HL-60/S4 treated with retinoic acid at 250 ng/mL for 4 days and 3 days (cell line): Measurements from ENCODE around the gene NYAP1.
"Not testable (repeated sequence)": the region's sequence is repeated elsewhere in the genome, so short reads cannot be mapped to it uniquely, and the experiment has no call there.

Source experiments
- in situ Hi-C: fragments of 300-500 bp; cut with MboI; formaldehyde crosslinking; loops from 2 replicates; pipeline ENCODE4 v1.7.0; 2022; ENCODE audit warnings: low sequenced_read_pairs

Gene NYAP1

GRCh38 chr7:100483722-100484672 is at the start of gene NYAP1:
TSS of gene NYAP1 (plus strand) at chr7:100483927. CDS start at chr7:100485312, 1,385 bp downstream.
- in situ Hi-C loops: no loop called here

GRCh38 chr7:100434297-100435144 is 49.2 kb upstream of the NYAP1 start:
- in situ Hi-C loops: no loop called here

- in situ Hi-C loops: no loop called here
These were observed 48.1 kb upstream of the NYAP1 start for GRCh38 chr7:100435401-100436304.

- in situ Hi-C loops: no loop called here
These were observed 46.3 kb upstream of the NYAP1 start for GRCh38 chr7:100437150-100438100.

- in situ Hi-C loops: no loop called here
These were observed 45.6 kb upstream of the NYAP1 start for GRCh38 chr7:100438172-100438571.

- in situ Hi-C loops: not testable (repeated sequence)
These were observed 45.0 kb upstream of the NYAP1 start for GRCh38 chr7:100438731-100439130.

- in situ Hi-C loops: not testable (repeated sequence)
These were observed 44.5 kb upstream of the NYAP1 start for GRCh38 chr7:100439244-100439643.

- in situ Hi-C loops: no loop called here
These were observed 41.8 kb upstream of the NYAP1 start for GRCh38 chr7:100441641-100442535.

- in situ Hi-C loops: no loop called here
These were observed 40.5 kb upstream of the NYAP1 start for GRCh38 chr7:100443096-100443840.

- in situ Hi-C loops: no loop called here
These were observed 39.1 kb upstream of the NYAP1 start for GRCh38 chr7:100444311-100445278.

GRCh38 chr7:100446040-100446439 is 37.7 kb upstream of the NYAP1 start:
- in situ Hi-C loops: no loop called here

- in situ Hi-C loops: not testable (repeated sequence)
These were observed 36.4 kb upstream of the NYAP1 start for GRCh38 chr7:100447363-100447762.

GRCh38 chr7:100449190-100449795 is 34.4 kb upstream of the NYAP1 start:
- in situ Hi-C loops: no loop called here

GRCh38 chr7:100452513-100452912 is 31.2 kb upstream of the NYAP1 start:
- in situ Hi-C loops: no loop called here

GRCh38 chr7:100453854-100454253 is 29.9 kb upstream of the NYAP1 start:
- in situ Hi-C loops: not testable (repeated sequence)

- in situ Hi-C loops: no loop called here
These were observed 28.5 kb upstream of the NYAP1 start for GRCh38 chr7:100455206-100455605.
